Measurements from ENCODE around the gene NR2C1. TPM values are rescaled to one million over a fixed set of nuclear protein-coding genes. Genes with fewer than 3 reads are reported as not detected.

Gene NR2C1
- total RNA-seq, 2 donors from 2014 or later: 45.6 to 92.8 TPM

- ATAC-seq (ENCODE audit: insufficient number of reproducible peaks, low FRiP score, low read depth) (no peak), DNase-seq (ENCODE audit: low spot score) (no peak)
- Histone ChIP-seq H3K27me3 (replicated peaks; ENCODE audit: insufficient read depth) (no peaks in the 10 kb centered on the region), H3K4me1 (ENCODE audit: control insufficient read depth in 1 of 2, low read depth in 2 of 2) (peaks cover 3 to 11% of the 10 kb centered on the region in 2 donors), H3K36me3 (no peaks in the 10 kb centered on the region), H3K9me3 (peaks cover 6% of the 10 kb centered on the region), H3K4me3 (peak overlapping the region; percentile 78), H3K27ac (no peak overlapping the region)
- TF ChIP-seq CTCF (IDR thresholded peaks at IDR 0.05): no peak
These were observed 68.8 kb downstream of the NR2C1 start for GRCh38 chr12:95004610-95005009.

- Histone ChIP-seq H3K9me3 (peaks cover 6% of the 10 kb centered on the region), H3K4me1 (ENCODE audit: control insufficient read depth in 1 of 2, low read depth in 2 of 2) (peaks cover 3 to 11% of the 10 kb centered on the region in 2 donors), H3K27ac (peak overlapping the region; percentile 44 to 65), H3K4me3 (peak overlapping the region; percentile 78), H3K36me3 (no peaks in the 10 kb centered on the region), H3K27me3 (replicated peaks; ENCODE audit: insufficient read depth) (no peaks in the 10 kb centered on the region)
- DNase-seq (ENCODE audit: low spot score): no peak
- no peak for ATAC-seq (ENCODE audit: insufficient number of reproducible peaks, low FRiP score, low read depth)
- no peak for TF ChIP-seq CTCF (IDR thresholded peaks at IDR 0.05)
These were observed 69.5 kb downstream of the NR2C1 start for GRCh38 chr12:95003921-95004272.

- ATAC-seq (ENCODE audit: insufficient number of reproducible peaks, low FRiP score, low read depth) (peak; percentile 79), DNase-seq (ENCODE audit: low spot score) (peak; percentile 80)
- TF ChIP-seq CTCF (IDR thresholded peaks at IDR 0.05): no peak
- no peaks in the 10 kb centered on the region for H3K27me3 ChIP-seq (replicated peaks; ENCODE audit: insufficient read depth)
- peaks cover 3 to 11% of the 10 kb centered on the region in 2 donors for H3K4me1 ChIP-seq (ENCODE audit: control insufficient read depth in 1 of 2, low read depth in 2 of 2)
- peaks cover 6% of the 10 kb centered on the region for H3K9me3 ChIP-seq
- peak within 1 kb of the TSS; percentile 44 to 65 for H3K27ac ChIP-seq
- peak within 1 kb of the TSS; percentile 78 for H3K4me3 ChIP-seq
- H3K36me3 ChIP-seq: no peaks in the 10 kb centered on the region
These were observed 70.1 kb downstream of the NR2C1 start, which contains the start of gene NDUFA12 for GRCh38 chr12:95003213-95003920. TSS of gene NDUFA12 (minus strand) at chr12:95003697. CDS start at chr12:95003680, 17 bp downstream.

GRCh38 chr12:95002754-95003153 lies 70.7 kb downstream of the NR2C1 start:
- no peaks in the 10 kb centered on the region for H3K27me3 ChIP-seq (replicated peaks; ENCODE audit: insufficient read depth)
- H3K4me3 ChIP-seq: peak overlapping the region; percentile 78
- peaks cover 2% of the 10 kb centered on the region for H3K9me3 ChIP-seq
- ATAC-seq (ENCODE audit: insufficient number of reproducible peaks, low FRiP score, low read depth): no peak
- TF ChIP-seq CTCF (IDR thresholded peaks at IDR 0.05): no peak
- no peaks in the 10 kb centered on the region for H3K36me3 ChIP-seq
- H3K27ac ChIP-seq: peak overlapping the region in 1 of 2 donors; percentile 44
- H3K4me1 ChIP-seq (ENCODE audit: control insufficient read depth in 1 of 2, low read depth in 2 of 2): peaks cover 3 to 11% of the 10 kb centered on the region in 2 donors
- DNase-seq (ENCODE audit: low spot score): no peak

GRCh38 chr12:94998326-94998725 lies 75.1 kb downstream of the NR2C1 start:
- ATAC-seq (ENCODE audit: insufficient number of reproducible peaks, low FRiP score, low read depth) (no peak), DNase-seq (ENCODE audit: low spot score) (no peak)
- no peak for TF ChIP-seq CTCF (IDR thresholded peaks at IDR 0.05)

More at GRCh38 chr12:94998326-94998725, 75.1 kb downstream of the NR2C1 start:
- H3K4me1 ChIP-seq (ENCODE audit: control insufficient read depth in 1 of 2, low read depth in 2 of 2): peaks cover 3 to 11% of the 10 kb centered on the region in 2 donors
- H3K27me3 ChIP-seq (replicated peaks; ENCODE audit: insufficient read depth): no peaks in the 10 kb centered on the region
- no peak overlapping the region for H3K27ac ChIP-seq
- H3K4me3 ChIP-seq: no peak overlapping the region
- peaks cover 6% of the 10 kb centered on the region for H3K36me3 ChIP-seq
- no peaks in the 10 kb centered on the region for H3K9me3 ChIP-seq
